MV-4-11 (cell line): ENCODE measurements around the gene GLP2R.
"Not testable (repeated sequence)": the region's sequence is repeated elsewhere in the genome, so short reads cannot be mapped to it uniquely, and the experiment has no call there.

Experiments
- DNase-seq: peaks from one replicate; lab custom pipeline; 2025; lab: John Stamatoyannopoulos, UW

The GLP2R gene, protein sequence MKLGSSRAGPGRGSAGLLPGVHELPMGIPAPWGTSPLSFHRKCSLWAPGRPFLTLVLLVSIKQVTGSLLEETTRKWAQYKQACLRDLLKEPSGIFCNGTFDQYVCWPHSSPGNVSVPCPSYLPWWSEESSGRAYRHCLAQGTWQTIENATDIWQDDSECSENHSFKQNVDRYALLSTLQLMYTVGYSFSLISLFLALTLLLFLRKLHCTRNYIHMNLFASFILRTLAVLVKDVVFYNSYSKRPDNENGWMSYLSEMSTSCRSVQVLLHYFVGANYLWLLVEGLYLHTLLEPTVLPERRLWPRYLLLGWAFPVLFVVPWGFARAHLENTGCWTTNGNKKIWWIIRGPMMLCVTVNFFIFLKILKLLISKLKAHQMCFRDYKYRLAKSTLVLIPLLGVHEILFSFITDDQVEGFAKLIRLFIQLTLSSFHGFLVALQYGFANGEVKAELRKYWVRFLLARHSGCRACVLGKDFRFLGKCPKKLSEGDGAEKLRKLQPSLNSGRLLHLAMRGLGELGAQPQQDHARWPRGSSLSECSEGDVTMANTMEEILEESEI

GRCh38 chr17:9825641-9826150 is at the start of gene GLP2R:
GLP2R (plus strand) TSS chr17:9825924; CDS start chr17:9826064, 140 bp downstream.
- DNase-seq, result no peak

GRCh38 chr17:9776911-9777310 is 48.8 kb upstream of the GLP2R start:
- DNase-seq, result no peak

DNA sequence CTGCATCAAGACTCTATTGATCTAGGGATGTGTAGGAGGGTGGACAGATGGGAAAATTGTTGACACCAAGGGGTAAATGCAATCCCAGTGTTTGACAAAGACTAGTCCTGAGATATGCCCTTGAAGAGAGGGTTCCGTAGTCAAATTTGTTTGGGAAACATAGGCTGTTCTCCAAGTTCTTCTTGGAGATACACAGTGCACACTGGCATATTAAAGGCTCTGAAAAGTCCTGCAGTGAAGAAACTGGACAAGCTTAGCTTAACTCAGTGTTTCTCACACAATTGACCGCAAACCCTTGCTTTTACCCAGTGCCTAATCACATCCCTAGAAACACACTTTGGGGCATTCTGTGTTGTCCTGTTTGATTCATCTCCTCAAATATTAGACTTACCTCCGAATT is 45.2 kb upstream of the GLP2R start:
- no peak for DNase-seq

- no peak for DNase-seq
These were observed 42.7 kb upstream of the GLP2R start for GRCh38 chr17:9783050-9783449.

- DNase-seq, result not testable (repeated sequence)
These were observed 42.3 kb upstream of the GLP2R start for GRCh38 chr17:9783465-9783864.

GRCh38 chr17:9784544-9784943 is 41.2 kb upstream of the GLP2R start:
- DNase-seq, result no peak

DNA sequence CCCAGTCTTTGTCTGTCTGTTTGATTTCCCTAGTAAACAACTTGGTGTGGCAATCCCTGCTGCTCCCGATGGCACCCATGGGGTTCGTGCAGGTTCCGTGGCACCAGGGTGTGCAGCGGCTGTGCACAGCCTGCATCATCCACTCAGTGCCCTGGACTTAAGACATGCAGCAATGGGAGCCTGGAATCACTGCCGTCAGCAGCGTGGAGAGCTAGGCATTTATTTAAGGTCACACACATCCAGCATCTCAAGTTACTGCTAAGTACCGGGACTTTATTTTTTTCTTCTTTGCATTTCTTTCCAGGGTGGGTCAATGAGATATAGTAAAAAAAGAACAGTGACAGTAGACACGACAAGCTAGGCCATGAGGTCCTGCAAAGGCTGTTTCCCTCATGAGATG is 37.1 kb upstream of the GLP2R start:
- no peak for DNase-seq

DNA sequence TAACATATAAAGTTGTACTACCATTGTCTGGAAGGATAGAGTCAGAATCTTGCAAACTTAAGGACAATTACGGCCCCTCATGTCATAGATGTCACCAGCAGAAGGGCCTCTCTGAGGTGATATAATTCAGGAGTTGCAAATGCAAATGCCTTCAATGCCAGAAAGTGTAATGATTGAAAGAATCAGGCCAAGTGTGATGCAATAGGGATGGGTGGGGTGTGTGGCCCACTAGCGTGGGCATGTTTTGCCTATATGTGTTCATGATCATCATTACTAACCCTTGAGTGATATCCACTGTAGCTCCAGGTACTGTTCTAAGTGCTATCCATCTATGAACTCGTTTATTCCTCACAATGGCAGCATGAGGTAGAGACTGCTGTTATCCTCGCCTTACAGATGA is 35.4 kb upstream of the GLP2R start:
- no peak for DNase-seq

GRCh38 chr17:9790889-9791876 is 34.5 kb upstream of the GLP2R start, which contains the start of gene DHRS7C:
DHRS7C (minus strand) TSS chr17:9791592; CDS start chr17:9791284, 308 bp downstream.
- no peak for DNase-seq

- no peak for DNase-seq
These were observed 33.4 kb upstream of the GLP2R start for GRCh38 chr17:9792181-9792840.

DNA sequence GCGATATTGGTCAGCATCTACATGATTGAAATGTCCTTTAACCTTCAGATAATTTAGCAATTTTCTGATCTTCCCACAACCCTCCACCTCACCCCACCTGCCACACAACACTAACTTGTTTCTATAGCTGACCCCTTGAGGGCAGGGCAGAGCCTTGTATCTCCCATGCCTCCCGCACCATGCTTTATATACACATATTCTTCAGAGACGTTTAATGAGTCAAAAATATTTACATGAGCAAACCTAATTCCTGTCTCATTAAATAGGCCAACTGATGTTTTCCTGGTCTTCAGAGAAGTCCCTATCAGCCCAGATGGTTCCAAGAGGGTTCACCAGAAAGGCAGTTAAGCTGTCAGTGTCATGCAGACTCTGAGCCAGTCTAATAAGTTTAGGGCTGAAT is 27.7 kb upstream of the GLP2R start:
- DNase-seq, result no peak

DNA sequence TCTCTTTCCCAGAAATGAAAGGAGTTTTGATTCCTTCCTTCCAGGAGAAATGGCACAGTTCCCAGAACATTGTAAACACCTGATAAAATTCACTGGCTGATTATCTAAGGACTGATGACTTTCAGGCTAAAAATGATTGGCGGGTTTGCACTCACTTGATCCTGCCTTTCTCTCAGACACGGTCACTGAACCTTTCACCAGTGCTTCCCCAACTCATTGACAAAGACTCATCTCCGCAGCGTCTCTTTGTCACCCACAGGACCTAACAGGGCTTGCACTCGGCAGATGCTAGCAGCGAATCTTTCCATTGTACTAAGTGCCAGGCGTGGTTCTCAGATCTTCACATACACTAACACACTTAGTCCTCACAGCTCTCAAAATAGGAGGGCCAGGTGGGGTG is 27.0 kb upstream of the GLP2R start:
- DNase-seq, result no peak

- DNase-seq, result no peak
These were observed 24.2 kb upstream of the GLP2R start for GRCh38 chr17:9801505-9801904.

DNA sequence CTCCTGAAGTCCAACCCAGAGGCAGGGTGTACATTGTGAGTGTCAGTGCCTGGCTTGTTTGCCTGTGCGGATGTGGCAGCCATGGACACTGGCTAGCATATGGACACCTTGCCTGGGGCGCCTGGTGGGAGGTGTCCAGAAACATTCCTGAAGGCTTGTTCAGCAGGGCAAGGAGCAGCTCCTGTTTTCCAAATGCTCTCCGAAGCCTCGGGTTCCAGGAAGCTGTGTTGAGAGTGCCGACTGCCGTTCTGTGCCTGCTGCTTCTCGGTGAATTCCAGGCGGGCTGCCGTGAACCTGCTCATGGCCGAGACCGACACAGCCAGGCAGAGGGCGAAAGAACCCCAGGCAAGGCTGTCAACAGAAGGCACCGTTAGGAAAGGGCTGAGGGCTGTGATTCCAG is 23.4 kb upstream of the GLP2R start:
- DNase-seq, result no peak

DNA sequence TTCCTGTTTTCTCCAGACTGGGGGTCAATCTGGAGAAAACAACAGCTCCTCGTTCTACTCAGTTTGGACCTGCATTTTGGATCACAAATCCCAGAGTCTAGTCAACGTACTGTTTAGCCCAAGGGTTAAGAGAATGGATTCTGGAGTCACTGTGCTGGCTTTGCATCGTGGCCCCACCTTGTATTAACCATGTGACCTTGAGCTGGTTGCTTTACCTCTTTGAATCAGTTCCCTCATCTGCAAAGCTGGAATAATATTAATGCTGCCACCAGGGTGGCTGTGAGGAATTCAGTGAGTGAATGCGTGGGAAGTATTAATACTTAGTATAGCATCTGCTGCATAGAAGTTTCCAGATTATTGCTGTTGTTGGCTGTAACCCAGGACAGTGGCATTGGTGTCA is 23.0 kb upstream of the GLP2R start:
- DNase-seq, result no peak

DNA sequence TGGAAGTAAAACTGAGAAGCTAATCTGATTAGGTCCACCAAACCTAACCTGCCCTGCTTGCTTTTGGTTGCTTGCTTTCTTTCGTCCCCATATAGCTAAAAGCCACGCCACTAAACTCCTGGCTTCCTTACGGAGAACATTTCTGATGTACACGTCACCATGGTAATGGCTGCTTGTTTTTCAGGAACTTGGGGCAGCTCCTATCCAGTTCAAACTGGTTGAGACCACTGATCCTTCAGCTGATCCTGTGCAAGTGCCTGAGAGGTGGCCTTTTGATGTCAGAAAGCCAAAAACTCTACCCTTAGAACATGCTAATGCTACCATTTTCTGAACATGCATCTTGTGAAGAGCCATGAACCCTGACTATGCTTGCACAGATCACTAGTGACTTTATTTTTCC is 20.0 kb upstream of the GLP2R start:
- DNase-seq, result peak; percentile 4

- no peak for DNase-seq
These were observed 19.0 kb upstream of the GLP2R start for GRCh38 chr17:9806699-9807098.

- no peak for DNase-seq
These were observed 16.3 kb upstream of the GLP2R start for GRCh38 chr17:9809409-9809808.

DNA sequence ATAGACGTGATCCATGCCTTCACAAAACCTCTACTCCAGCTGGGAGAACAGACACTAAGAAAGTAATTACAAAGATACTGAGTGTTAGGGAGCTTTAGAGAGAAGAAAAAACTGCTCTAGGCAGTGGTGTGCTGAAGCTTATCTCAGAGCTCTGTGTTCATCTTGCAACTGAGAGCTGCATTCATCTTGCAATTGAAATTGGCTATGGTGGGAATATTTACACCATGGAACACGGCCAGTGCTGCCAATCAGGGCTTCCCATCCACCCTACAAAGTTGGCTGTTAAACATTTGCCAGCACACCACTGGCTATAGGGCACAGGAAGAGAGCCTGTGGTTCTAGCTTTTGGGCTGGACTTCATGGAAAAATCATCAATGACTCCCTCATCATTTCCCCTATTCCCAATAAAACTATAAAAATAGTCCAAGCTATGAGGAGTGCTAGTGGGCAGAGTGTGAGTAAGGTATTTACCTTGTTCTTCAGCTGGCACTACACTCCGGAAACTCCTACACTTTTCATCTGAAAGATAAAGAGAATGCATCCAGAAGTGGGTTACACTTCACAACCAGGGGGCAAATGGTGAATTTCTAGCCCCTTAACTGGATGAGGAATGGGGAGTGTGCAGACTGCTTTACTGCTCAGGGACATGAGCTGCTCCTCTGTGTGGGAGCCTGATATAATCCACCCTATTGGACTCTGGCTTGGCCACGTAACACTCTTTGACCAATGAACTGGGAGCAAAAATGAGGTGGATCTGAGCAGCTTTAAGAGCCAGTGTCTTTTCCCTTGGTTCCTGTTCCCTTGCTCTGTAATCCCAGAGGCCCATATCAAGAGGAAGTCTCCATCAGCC is 15.4 kb upstream of the GLP2R start:
- no peak for DNase-seq

GRCh38 chr17:9811086-9811485 is 14.6 kb upstream of the GLP2R start:
- DNase-seq, result no peak

- DNase-seq, result no peak
These were observed 14.2 kb upstream of the GLP2R start for GRCh38 chr17:9811537-9811936.
